ENCODE results near the gene ZNF561. TPM values are rescaled to one million over a fixed set of nuclear protein-coding genes. Genes with fewer than 3 reads are reported as not detected.
A peak's percentile ranks its signal among the peaks of the same experiment; 100 is the strongest.

Gene ZNF561
- total and polyA plus RNA-seq, 9 of the 15 experiments (the other 6 are each of a cell fraction or from before 2014, with no cell fraction given) = 13.9 to 34.9 (median 23.6) TPM

- no peak for TF ChIP-seq RERE (CRISPR knock-in tag; IDR thresholded peaks at IDR 0.05; ENCODE audit: borderline replicate concordance)
- no peak for TF ChIP-seq MECOM (CRISPR knock-in tag; IDR thresholded peaks at IDR 0.05)
- no peak for TF ChIP-seq MTA1 (IDR thresholded peaks at IDR 0.05; ENCODE audit: borderline replicate concordance)
- TF ChIP-seq ZZZ3 (IDR thresholded peaks at IDR 0.05) = no peak
- TF ChIP-seq GABPB2 (CRISPR knock-in tag; conservative IDR thresholded peaks at IDR 0.05) = no peak
- no peak for TF ChIP-seq PTTG1 (tag; IDR thresholded peaks at IDR 0.05; ENCODE audit: low read depth)
- no peak for TF ChIP-seq E2F5 (CRISPR knock-in tag; IDR thresholded peaks at IDR 0.05)
- TF ChIP-seq BRF2 (IDR thresholded peaks at IDR 0.05; ENCODE audit: borderline replicate concordance, insufficient read depth, insufficient read length) = no peak
- TF ChIP-seq POLR2H (tag; IDR thresholded peaks at IDR 0.05; ENCODE audit: low read depth) = peak; percentile 21; the same call in 1 of the 2 replicates
- no peak for TF ChIP-seq CGGBP1 (CRISPR knock-in tag; IDR thresholded peaks at IDR 0.05)
- no peak for TF ChIP-seq KDM4B (IDR thresholded peaks at IDR 0.05; ENCODE audit: borderline replicate concordance in 2 of 2, low read depth in 1 of 2)
- TF ChIP-seq RBM15 (IDR thresholded peaks at IDR 0.05; ENCODE audit: insufficient read depth, low read length) = no peak
- TF ChIP-seq ZBTB2 (IDR thresholded peaks at IDR 0.05) = no peak
- TF ChIP-seq HDGF (IDR thresholded peaks at IDR 0.05) = no peak
- peak; percentile 93; the same call in 1 of the 2 replicates for TF ChIP-seq CBX5 (IDR thresholded peaks at IDR 0.05; ENCODE audit: borderline replicate concordance, low read depth)
- no peak for TF ChIP-seq KLF13 (tag; IDR thresholded peaks at IDR 0.05; ENCODE audit: borderline replicate concordance, low read depth)
- no peak for TF ChIP-seq CSDE1 (IDR thresholded peaks at IDR 0.05)
- no peak for TF ChIP-seq NELFE (IDR thresholded peaks at IDR 0.05; ENCODE audit: insufficient read depth, insufficient read length)
Observed at GRCh38 chr19:9565900-9566705, 54.9 kb downstream of the ZNF561 start (continued).

All from K562 (cell line).